GM20431 (cell line): ENCODE data around the gene ADGRB3.

ENCODE experiments used
- in situ Hi-C: fragments of 300-500 bp; cut with MseI, MboI; formaldehyde crosslinking; loops from one replicate; pipeline ENCODE4 v1.15.0; 2020; ENCODE audit warnings: low sequenced_read_pairs; ENCODE audit not compliant: unreplicated experiment

The ADGRB3 gene

GRCh38 chr6:68634726-68635411, at the start of gene ADGRB3:
Gene ADGRB3 (plus strand): TSS chr6:68635282. CDS start chr6:68638676, 3,394 bp downstream.
- in situ Hi-C loops, result no loop called here

GRCh38 chr6:68593558-68593957, 41.5 kb upstream of the ADGRB3 start:
- in situ Hi-C loops, result no loop called here

- in situ Hi-C loops, result no loop called here
These were observed 37.4 kb upstream of the ADGRB3 start for GRCh38 chr6:68597642-68598041.

- in situ Hi-C loops, result no loop called here
These were observed 19.1 kb upstream of the ADGRB3 start for GRCh38 chr6:68615938-68616337.

GRCh38 chr6:68625998-68626397, 9.1 kb upstream of the ADGRB3 start:
- in situ Hi-C loops, result no loop called here

GRCh38 chr6:68628161-68628560, 6.9 kb upstream of the ADGRB3 start:
- in situ Hi-C loops, result no loop called here

- in situ Hi-C loops, result no loop called here
These were observed 2.3 kb upstream of the ADGRB3 start for GRCh38 chr6:68632734-68633133.

- in situ Hi-C loops, result no loop called here
These were observed 1.7 kb upstream of the ADGRB3 start for GRCh38 chr6:68633281-68633971.

- in situ Hi-C loops, result no loop called here
These were observed 933 bp upstream of the ADGRB3 start for GRCh38 chr6:68633972-68634725.

- in situ Hi-C loops, result no loop called here
These were observed 277 bp downstream of the ADGRB3 start for GRCh38 chr6:68635412-68635705.

- in situ Hi-C loops, result no loop called here
These were observed 828 bp downstream of the ADGRB3 start for GRCh38 chr6:68635706-68636513.

- in situ Hi-C loops, result no loop called here
These were observed 1.6 kb downstream of the ADGRB3 start for GRCh38 chr6:68636666-68637065.

GRCh38 chr6:68637071-68637470, 2.0 kb downstream of the ADGRB3 start:
- in situ Hi-C loops, result no loop called here

GRCh38 chr6:68637782-68638181, 2.7 kb downstream of the ADGRB3 start:
- in situ Hi-C loops, result no loop called here

GRCh38 chr6:68638230-68638900, 3.3 kb downstream of the ADGRB3 start:
- in situ Hi-C loops, result no loop called here

- in situ Hi-C loops, result no loop called here
These were observed 4.1 kb downstream of the ADGRB3 start for GRCh38 chr6:68639211-68639610.

- in situ Hi-C loops, result no loop called here
These were observed 4.9 kb downstream of the ADGRB3 start for GRCh38 chr6:68639826-68640490.

- in situ Hi-C loops, result no loop called here
These were observed 5.4 kb downstream of the ADGRB3 start for GRCh38 chr6:68640491-68640835.

GRCh38 chr6:68641172-68641571, 6.1 kb downstream of the ADGRB3 start:
- in situ Hi-C loops, result no loop called here

GRCh38 chr6:68642081-68642480, 7.0 kb downstream of the ADGRB3 start:
- in situ Hi-C loops, result no loop called here
